Glomerular visceral epithelial cell (primary cell): ENCODE results near the gene ANKRD13C.

Experiments used
- DNase-seq: peaks from one replicate; pipeline ENCODE4 v3.0.0-alpha.2; 2016; ENCODE audit errors: extremely low spot score

Gene ANKRD13C

DNA sequence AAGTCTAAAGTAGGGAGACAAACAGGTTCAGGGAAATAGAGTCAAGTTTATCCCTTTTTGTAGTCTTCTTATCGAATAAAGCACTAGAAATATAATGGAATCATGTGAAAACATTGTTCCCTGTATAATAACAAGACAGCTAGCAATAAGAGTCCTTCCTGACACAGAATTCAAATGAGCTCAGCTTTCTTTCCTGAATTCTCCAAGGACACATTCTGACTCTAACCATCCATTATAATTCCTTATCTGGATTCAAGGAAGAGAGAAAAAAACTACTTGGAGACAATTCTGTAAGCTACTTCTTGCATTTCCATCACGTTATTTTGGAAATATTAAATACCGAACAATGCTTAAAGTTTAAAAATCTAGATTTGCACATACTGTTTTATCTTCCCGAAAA is 58.8 kb downstream of the ANKRD13C start:
- DNase-seq: no peak

DNA sequence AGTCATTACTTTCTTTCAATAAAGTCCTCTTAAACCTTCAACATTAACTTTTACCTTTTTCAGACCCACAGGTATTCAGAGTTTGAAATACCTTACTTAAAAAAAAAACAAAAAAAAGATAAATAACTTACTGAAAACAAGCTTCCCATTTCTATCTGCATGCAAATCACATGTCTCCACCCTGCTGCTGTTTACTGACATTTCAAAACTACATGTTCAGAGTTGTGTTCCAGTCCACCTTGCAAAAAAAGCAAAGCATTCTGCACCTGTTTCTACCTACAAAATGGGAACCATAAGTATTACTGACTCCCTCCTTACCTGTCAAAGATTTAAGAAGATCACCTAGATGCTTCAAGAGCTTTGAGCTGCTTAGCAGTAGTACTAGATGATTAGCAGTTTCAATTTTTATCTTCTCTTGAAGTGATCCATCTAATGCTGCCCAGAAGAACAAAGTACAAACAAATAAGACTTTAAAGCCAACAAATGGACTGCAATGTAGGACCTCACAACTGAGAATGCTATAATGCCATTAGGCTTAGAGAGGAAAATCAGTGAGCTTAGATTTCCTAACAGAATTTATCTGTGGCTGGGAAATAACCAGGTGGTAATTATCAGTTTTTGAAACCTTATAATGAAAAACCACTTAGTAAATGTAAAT is 61.2 kb downstream of the ANKRD13C start:
- no peak for DNase-seq

DNA sequence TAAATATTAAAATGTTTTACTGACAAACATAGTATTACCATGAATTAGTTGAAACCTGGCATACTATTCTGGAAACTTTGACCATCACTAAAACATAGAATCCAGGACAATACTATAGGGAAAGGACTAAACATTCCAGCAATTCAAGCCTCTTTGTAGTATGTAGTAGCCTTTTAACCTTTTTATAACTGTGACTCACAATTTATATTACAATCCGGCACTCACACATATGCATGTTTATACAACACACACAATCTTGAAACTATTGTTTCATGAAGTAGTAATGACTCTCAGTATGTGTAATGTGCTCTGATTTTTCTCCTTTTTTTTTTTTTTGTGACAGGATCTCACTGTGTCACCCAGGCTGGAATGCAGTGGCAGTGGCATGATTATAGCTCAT is 64.3 kb downstream of the ANKRD13C start:
- no peak for DNase-seq

DNA sequence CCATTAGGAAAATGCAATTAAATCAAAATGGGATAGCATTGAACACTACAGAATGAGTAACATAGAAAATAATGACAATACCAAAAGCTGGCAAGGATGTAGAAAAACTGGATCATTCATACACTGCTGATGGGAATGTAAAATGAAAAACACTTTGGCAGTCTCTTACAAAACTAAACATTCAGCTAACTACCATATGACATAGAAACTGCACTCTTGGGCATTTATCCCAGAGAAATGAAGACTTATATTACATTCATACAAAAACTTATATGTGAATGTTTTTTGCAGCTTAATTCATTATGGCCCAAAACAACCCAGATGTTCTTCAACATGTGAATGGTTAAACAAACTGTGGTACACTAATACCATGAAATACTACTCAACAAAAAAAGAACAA is 66.4 kb downstream of the ANKRD13C start:
- DNase-seq: no peak

DNA sequence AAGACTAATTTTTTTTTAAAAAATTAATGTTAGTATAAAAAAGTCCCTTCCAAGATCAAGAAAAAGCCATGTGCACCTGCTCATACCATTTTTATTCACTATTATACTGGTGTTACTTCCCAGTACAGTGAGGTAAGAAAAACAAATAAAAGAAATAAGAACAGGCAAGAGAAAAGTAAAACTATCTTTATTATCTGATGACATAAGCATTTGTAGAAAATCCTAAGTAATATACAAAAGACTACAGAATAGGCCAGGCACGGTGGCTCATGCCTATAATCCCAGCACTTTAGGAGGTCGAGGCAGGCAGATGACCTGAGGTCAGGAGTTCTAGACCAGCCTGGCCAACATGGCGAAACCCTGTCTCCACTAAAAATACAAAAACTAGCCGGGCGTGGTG is 68.1 kb downstream of the ANKRD13C start:
- DNase-seq: no peak

DNA sequence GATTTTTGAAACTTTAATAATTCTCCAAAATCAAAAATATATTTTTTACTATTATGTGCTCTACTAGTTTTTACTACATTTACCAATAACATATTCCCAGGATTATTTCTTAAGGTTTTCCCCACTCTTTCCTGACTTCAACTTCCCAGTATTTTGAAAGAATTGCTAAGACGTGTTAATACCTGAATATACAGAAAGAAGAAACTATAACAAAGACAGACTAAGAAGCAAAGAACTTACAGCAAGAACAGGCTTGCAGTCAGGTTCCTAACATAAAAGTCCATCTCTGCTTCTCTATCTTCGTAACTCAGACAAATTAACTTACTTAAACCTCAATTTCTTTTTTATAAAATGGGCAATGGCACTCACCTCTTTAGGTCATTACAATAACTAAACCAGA is 70.2 kb downstream of the ANKRD13C start:
- DNase-seq: no peak

DNA sequence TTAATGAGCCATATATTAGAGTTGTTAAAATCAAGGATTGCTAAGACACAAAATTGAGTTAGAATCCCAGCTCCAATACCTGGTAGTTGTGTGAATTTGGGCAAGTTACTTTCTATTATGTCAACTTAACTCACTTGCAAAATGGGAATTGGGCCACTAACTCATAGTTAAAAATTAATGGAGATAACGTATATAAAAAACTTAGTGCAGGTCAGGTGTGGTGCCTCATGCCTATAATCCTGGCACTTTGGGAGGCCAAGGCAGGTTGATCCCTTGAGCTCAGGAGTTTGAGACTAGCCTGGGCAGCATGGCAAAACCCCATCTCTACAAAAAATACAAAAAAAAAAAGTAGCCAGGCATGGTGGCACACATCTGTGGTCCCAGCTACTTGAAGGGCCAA is 75.8 kb downstream of the ANKRD13C start:
- DNase-seq: no peak

DNA sequence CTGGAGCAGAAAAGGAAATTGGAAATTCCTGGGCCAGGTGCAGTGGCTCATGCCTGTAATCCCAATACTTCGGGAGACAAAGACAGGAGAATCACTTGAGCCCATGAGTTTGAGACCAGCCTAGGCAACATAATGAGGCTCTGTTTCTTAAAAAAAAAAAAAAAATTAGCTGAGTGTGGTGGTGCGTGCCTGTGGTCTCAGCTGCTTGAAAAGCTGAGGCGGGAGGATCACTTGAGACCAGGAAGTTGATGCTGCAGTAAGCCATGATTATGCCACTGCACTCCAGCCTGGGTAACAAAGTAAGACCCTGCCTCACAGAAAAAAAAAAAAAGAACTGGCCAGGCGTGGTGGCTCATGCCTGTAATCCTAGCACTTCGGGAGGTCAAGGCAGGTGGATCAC is 76.6 kb downstream of the ANKRD13C start:
- no peak for DNase-seq

DNA sequence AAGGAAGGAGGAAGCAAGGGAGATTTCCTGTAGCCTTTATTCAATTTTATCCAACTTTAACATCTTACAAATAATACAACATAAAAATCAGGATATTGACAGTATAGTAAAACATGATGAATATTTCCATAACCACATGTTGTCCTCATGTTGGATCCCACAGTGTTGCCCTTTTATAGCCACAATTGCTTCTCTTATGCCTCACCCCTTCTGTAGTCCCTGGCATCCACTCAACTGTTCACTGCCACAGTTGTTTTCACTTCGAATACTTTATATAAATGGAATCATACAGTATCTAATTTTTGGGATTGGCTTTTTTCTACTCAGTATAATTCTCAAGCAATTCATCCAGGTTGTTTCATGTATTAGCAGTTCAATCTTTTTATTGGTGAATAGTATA is 88.6 kb downstream of the ANKRD13C start:
- DNase-seq: no peak

DNA sequence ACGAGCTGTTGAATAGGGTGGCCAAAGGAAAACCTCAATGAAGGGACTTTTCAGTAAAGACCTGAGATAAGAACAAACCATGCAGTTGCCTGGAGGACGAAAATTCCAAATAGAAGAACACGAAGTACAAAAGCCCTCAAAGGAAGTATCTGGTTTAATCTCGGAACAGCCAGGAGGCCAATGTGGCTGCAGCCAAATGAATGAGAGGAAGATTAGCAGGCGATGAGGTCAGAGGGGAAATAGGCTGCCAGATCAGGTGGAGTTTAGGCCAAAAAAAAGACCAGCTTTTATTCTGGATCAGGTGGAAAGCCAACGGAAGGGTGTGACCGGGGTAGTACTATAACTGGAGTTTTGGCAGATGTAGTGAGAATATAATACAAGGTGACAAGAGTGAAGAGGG is 89.7 kb downstream of the ANKRD13C start:
- no peak for DNase-seq

DNA sequence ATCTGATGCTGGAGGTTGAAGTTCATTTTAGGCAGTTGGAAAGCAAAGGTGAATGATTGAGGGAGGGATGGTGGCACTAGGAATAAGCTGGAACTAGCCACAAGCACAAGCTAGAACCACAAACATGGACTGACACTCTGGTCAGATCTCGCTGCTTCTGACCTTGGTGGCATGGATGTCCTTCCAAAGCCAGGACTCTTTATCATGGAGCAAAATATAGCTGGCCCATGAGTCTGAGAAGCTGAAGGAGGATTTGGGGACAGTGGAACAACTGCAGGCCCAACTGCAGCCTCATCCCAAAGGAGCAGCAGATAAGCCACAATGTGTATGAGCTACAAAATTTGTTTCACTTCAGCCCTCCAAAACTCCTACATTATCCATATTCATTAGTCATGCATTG is 97.9 kb downstream of the ANKRD13C start:
- no peak for DNase-seq

DNA sequence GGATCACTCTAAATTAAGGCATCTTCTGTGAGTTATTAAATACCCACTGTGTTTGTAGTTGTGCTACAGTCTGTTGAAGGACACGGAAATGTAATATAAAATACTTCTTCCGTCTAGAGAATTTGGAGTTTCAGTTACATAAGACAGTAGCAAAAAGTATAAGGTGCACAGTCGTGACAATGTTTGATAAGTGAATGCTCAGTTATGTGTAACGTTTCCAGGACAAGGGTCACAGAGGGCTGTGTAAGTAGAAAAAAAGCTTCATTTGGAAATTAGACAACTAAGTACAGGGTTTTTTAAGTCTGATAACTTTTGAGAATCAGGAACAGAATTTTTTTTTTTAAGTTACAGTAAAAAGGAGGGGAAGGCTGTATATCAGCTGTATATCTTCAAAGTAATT is 105.8 kb downstream of the ANKRD13C start:
- no peak for DNase-seq

DNA sequence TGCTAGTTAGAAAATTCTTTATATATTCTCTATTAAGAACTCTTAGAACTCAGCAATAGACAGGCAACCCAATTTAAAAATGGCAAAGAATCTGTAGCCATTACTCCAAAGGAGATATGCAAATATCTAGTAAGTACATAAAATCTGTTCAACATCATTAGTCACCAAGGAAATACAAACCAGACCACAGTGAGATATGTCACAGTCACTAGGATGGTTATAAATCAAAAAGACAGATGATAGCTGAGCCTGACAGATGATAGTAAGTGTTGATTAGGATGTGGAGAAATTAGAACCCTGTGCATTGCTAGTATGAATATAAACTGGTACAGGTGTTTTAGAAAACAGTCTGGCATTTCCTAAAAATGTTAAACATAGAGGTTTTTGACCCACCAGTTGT is 106.8 kb downstream of the ANKRD13C start:
- DNase-seq: no peak

DNA sequence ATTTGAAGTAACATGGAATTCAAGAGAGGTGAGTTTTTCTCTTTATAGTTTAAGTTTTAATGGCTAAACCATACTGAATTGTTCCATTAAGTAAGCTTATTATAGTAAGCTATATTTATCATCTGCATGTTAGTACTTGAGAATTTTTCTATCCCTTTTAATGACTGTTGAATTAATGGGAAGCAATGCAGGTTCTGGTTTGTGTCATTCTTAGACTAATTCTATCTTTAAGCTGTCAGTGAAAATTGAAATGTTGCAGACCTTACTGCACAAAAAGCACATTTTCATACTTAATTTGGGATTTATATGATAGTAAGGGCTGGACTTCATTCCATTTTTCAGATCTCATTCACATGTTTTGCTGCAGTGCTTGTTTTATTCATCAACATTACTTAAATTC is 107.4 kb downstream of the ANKRD13C start:
- DNase-seq: no peak

DNA sequence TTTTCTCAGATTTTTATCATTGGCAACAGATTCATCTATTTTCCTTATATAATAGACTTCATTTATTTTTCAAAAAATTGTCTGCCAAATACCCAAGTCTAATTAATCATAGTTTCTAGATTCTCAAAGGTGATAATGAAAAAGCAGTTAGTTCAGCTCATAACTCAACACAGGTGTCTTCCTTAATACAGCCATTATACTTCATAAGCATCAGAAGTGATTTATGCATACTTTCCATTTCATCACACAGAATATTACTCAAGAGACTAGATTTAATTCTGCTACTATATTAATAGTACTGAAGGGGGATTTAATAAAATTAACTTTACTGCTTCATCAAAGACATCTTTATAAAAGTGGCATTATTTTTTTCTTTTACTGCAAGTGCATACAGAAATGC is 114.6 kb downstream of the ANKRD13C start:
- DNase-seq: no peak

DNA sequence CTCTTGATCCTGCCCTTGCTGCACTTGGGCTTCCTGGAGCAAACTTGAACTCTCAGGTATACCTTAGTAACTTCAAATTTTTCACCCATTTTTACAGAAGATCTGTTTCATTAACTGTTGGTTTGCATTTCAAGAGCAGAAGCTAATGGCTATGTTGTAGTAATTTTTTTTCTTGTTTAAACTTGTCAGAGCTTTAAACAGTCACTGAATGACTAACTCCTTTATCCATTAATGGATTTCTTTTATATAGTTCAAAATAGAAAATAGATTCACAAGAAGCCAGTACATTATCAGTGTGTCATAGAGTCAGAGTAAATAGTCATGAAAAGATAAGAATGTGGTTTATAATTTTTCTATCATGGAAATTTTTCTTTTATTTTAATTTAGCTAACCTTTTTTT is 119.8 kb downstream of the ANKRD13C start:
- DNase-seq: no peak

DNA sequence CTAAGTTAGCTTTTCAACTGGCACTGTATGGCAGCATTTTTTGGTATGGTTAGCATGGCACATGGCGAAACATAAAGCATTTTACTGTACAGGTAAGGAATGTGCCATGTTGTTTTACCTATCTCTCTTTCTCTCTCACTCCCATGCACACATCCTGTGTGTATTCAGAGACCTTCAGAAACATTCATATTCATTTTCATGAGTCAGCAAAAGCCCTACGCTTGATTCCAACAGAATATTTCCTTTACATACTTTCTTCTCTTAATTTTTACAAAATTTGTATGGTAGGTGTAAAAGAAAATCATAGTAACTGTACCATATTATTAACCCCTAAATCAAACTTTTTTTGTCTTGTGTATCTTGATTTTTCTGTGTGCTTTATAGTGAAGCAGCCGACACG is 123.0 kb downstream of the ANKRD13C start:
- no peak for DNase-seq

DNA sequence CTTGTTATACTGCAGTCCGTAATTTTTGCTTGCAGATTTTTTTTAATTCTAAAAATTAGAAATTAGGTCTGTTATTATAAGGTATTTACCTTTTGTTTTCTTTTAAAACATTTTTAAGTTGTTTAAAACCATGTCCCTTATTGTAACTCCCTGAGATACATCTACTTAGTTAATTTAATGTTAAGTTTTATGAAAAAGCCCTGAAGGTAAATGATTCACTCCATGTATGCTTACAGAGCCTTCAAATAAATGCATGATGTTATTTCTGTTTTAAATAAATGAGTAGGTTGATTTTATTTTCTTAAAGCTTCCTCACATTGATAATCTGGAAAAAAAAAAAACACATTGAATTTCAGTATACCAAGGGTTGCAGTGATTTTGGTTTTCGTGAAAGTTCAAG is 125.9 kb downstream of the ANKRD13C start:
- DNase-seq: no peak

DNA sequence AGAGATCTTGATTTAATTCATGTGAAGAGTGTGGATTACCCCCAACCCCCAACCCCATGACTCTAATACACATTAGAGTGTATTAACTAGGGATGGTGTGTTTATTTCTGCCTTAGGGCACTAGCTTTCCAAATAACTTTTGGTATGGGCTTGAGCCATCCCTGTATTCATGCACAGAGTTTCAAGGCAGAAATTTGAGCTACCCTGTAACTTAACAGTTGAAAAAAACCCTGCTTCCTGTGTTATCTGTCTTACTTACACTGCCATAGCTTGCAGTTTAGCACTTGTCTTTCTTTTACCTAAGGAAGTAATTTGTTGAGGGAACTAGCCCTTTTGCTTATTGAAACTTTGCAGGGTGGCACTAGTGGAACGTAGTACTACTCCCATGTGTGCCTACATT is 127.1 kb downstream of the ANKRD13C start:
- no peak for DNase-seq

DNA sequence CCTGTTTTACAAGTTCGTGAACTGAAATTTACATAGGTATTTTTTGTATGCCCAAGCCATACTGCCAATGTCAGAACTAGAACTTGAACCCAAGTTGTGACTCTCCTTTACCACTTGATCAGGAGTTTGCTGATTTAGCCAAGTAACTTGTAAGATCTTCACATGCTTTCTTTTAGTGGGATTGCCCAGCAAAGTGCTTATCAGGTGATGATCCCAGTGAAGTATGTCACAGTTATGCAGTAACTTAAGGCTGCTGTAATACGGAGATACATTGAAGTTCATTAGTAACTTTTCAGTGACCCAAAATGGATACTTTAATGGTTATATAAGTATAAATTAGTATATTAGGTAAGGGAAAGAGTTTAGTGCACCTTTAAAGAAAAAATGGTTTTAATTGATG is 129.6 kb downstream of the ANKRD13C start:
- DNase-seq: no peak

DNA sequence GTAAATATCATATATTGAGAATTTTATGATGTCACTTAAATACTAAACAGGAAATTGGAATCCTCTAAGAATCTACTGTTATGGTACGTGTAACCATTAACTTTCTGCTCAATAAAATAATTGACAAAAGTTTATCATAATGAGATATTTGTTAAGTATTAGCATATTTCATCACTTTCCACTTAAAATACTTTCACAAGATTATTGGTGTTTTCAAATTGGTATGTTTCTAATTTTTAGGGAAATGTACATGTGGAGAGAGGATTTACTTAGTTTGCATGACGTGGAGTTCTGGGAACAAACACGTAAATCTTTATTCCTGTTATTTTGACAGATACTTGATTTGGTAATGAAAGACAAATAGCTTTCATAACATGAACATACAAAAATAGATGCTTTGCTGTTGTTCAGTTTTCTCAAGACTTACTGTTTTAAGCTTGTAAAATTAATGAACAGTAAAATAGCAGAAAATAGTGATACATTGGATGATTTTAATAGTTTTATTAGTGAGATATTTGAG is 131.7 kb downstream of the ANKRD13C start:
- no peak for DNase-seq

DNA sequence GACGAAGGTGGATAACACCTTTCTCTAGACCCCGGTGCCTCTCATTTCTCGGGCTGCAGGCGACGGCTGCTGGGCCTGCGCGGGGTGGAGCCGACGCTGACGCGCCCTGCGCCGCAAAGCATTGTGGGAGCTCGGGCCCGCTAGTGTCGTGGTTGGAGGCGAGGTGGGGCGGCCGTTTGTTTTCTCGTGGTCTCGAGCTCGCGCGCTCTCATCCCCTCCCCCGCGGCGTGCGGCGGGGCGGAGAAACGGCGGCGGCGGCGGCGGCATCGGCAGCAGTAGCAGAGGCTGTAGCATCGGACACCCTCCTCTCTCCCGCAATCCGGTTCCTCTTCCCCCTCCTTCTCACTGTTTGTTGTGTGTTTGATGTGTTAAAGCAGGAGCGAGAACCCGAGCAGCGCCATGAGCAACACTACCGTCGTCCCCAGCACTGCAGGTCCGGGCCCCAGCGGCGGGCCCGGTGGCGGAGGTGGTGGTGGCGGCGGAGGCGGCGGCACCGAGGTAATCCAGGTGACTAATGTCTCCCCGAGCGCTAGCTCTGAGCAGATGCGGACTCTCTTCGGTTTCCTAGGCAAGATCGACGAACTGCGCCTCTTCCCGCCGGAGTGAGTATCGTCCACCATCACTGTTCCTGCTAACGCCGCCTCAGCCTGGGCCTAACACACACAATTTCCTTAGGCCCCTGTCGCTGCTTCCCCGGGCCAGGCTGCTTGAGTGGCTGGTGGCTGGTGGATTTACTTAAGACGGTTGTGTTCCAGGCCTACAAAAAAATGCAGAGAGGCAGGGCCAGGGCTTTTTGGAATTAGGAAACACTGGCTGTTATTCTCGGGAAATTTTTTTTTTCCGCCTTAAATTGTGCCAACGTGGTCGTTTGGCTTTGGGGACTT is 133.0 kb downstream of the ANKRD13C start, which contains the start of gene SRSF11:
TSS of gene SRSF11 (plus strand) at position 143 of the 884 bp plus-strand sequence. CDS start at position 400, 257 bp downstream.
- DNase-seq: peak; percentile 96
